ENCODE data around the gene AKR1A1.

AKR1A1 gene

GRCh38 chr1:45619149-45619921 lies 68.7 kb downstream of the AKR1A1 start:
- DNase-seq (ENCODE audit: low read depth): no peak
